GM21423 (cell line): ENCODE measurements around the gene TSPOAP1.

ENCODE experiments used
- ATAC-seq: cut with Tn5 transposase; IDR thresholded peaks from one replicate; pipeline ENCODE4 v1.9.1; 2021; ENCODE audit warnings: mild to moderate bottlenecking, moderate library complexity; ENCODE audit not compliant: unreplicated experiment

TSPOAP1 gene

GRCh38 chr17:58330997-58331814, 2.6 kb upstream of the TSPOAP1 start:
- ATAC-seq = no peak

GRCh38 chr17:58330538-58330996, 2.0 kb upstream of the TSPOAP1 start:
- no peak for ATAC-seq

- ATAC-seq = peak; percentile 12
These were observed 1.4 kb upstream of the TSPOAP1 start for GRCh38 chr17:58329810-58330537.

- ATAC-seq = peak; percentile 39
These were observed 627 bp upstream of the TSPOAP1 start for GRCh38 chr17:58329035-58329809.

- ATAC-seq = no peak
These were observed 1.0 kb downstream of the TSPOAP1 start for GRCh38 chr17:58327363-58328194.

- ATAC-seq = no peak
These were observed 1.8 kb downstream of the TSPOAP1 start for GRCh38 chr17:58326609-58327362.

- no peak for ATAC-seq
These were observed 2.6 kb downstream of the TSPOAP1 start for GRCh38 chr17:58325976-58326468.

- no peak for ATAC-seq
These were observed 3.3 kb downstream of the TSPOAP1 start for GRCh38 chr17:58325289-58325726.

- ATAC-seq = no peak
These were observed 3.9 kb downstream of the TSPOAP1 start for GRCh38 chr17:58324409-58325288.

- ATAC-seq = no peak
These were observed 4.6 kb downstream of the TSPOAP1 start for GRCh38 chr17:58324056-58324408.

- ATAC-seq = no peak
These were observed 5.1 kb downstream of the TSPOAP1 start for GRCh38 chr17:58323366-58324055.

GRCh38 chr17:58322581-58323185, 5.9 kb downstream of the TSPOAP1 start:
- no peak for ATAC-seq

GRCh38 chr17:58321571-58322525, 6.7 kb downstream of the TSPOAP1 start:
- no peak for ATAC-seq

- ATAC-seq = no peak
These were observed 7.8 kb downstream of the TSPOAP1 start for GRCh38 chr17:58320570-58321323.

GRCh38 chr17:58320163-58320558, 8.4 kb downstream of the TSPOAP1 start:
- ATAC-seq = no peak
